HUES64 (cell line): ENCODE measurements around the gene ATRNL1.
"Not testable (repeated sequence)": the region's sequence is repeated elsewhere in the genome, so short reads cannot be mapped to it uniquely, and the experiment has no call there.

ENCODE experiments used
- H3K27ac ChIP-seq: 2 replicates; pipeline ENCODE4 v1.7.0; 2013; ENCODE audit warnings: low read depth, low read length, inconsistent platforms
- H3K27me3 ChIP-seq: 2 replicates; pipeline ENCODE4 v1.6.1; 2013; ENCODE audit warnings: mild to moderate bottlenecking, low read length; ENCODE audit not compliant: insufficient read depth
- H3K36me3 ChIP-seq: 2 replicates; pipeline ENCODE4 v1.6.1; 2013; ENCODE audit warnings: mild to moderate bottlenecking, low read length; ENCODE audit not compliant: insufficient read depth
- H3K4me1 ChIP-seq: 2 replicates; pipeline ENCODE4 v1.6.1; 2013; ENCODE audit warnings: mild to moderate bottlenecking, low read length, moderate library complexity; ENCODE audit not compliant: insufficient read depth
- H3K4me3 ChIP-seq: 2 replicates; pipeline ENCODE4 v1.5.1; 2013; ENCODE audit warnings: mild to moderate bottlenecking, low read length, moderate library complexity
- H3K9ac ChIP-seq: 2 replicates; pipeline ENCODE4 v1.6.1; 2013; ENCODE audit warnings: mild to moderate bottlenecking, low read depth, low read length
- H3K9me3 ChIP-seq: 2 replicates; pipeline ENCODE4 v1.6.1; 2013; ENCODE audit warnings: low read depth, low read length; ENCODE audit not compliant: insufficient read depth
- WGBS: fragments of 150-250, 120-280 bp; methylation state at CpG from one replicate; pipeline ENCODE4 v1.1.7; 2013; ENCODE audit warnings: missing lambda C conversion rate; 5-methylcytosine and 5-hydroxymethylcytosine counted together

Gene ATRNL1

DNA sequence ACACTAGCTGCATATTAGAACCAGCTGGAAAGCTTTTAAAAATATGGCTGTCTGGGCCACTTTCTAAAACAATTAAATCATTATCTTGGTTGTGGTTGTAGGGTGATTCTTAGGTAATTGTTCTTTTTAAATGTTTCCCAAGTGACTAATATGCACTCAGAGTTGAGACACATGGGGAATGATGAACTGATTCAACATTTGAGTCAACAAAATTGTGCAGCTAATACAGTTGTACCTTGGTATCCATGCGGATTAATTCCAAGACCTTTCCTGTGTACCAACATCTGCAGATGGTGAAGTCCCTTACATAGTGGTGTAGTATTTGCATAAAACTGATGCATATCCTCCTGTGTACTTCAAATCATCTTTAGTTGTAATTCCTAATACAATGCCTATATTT lies 242.2 kb downstream of the ATRNL1 start:
- no peaks in the 10 kb centered on the region; the same call in 1 of the 2 replicates for H3K4me1 ChIP-seq
- no peaks in the 10 kb centered on the region for H3K27me3 ChIP-seq
- H3K27ac ChIP-seq = no peak overlapping the region
- H3K4me3 ChIP-seq = no peak overlapping the region
- H3K9ac ChIP-seq = no peak overlapping the region
- no peaks in the 10 kb centered on the region for H3K36me3 ChIP-seq
- WGBS = 100% methylated on average over 1 of the region's 1 CpG
- no peaks in the 10 kb centered on the region for H3K9me3 ChIP-seq

DNA sequence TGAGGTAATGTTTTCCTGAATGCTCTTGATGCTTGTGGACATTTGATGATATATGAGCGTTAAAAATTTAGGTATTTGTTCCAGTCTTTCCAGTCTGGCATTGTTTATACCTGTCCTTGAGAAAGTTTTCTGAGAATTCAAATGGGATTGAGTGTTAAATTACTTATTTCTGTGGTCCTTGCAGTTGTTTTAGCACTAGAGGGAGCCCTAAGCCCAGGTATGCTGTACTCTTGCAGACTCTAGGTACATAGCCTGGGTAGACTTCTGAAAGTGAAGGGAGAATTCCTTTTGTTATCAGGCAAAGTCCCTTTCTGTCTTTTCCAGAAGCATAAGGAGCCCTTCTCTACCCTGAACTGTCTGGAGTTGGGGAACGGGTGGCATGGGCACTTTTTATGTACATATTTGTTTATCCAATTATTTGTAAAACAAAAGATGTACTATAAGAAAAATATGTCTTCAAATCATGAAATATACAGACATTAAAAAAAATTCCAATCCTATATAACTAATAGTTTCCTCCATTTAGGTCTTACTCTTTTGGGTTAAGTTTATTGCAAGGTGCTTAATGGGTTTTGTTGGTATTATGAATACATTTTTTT lies 262.1 kb downstream of the ATRNL1 start:
- Histone ChIP-seq H3K4me3 (no peak overlapping the region), H3K9ac (no peak overlapping the region), H3K4me1 (no peaks in the 10 kb centered on the region), H3K27me3 (no peaks in the 10 kb centered on the region), H3K36me3 (no peaks in the 10 kb centered on the region), H3K27ac (no peak overlapping the region), H3K9me3 (no peaks in the 10 kb centered on the region)
- 3% methylated on average over 1 of the region's 2 CpGs for WGBS

GRCh38 chr10:115367920-115368319 lies 274.8 kb downstream of the ATRNL1 start:
- H3K36me3 ChIP-seq, H3K9ac ChIP-seq, H3K4me3 ChIP-seq, H3K27me3 ChIP-seq, H3K4me1 ChIP-seq, H3K27ac ChIP-seq: not testable (repeated sequence)
- 86% methylated on average over 18 of the region's 18 CpGs for WGBS
- H3K9me3 ChIP-seq = peaks cover 10% of the 10 kb centered on the region; the same call in 1 of the 2 replicates

DNA sequence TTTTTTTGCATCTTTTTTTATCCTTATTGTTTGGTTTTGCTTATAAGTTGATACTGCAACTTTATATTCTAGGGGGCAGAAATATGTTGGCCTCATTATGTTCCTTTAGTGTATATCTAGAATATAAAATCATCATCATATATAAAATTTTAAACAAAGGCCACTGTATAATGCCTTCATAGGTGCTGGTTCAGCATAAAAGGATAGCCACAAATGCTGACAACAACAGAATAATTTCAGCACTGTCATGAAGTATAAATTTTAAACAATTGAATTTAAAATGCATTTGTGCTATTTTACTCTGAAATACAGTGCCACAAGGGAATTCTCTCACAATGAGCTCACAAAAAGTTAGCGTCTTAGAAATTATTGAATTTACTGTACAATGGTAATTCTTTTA lies 285.9 kb downstream of the ATRNL1 start:
- H3K9me3 ChIP-seq = no peaks in the 10 kb centered on the region
- no peaks in the 10 kb centered on the region for H3K27me3 ChIP-seq
- H3K9ac ChIP-seq = no peak overlapping the region
- H3K27ac ChIP-seq = no peak overlapping the region
- no peaks in the 10 kb centered on the region for H3K4me1 ChIP-seq
- H3K4me3 ChIP-seq = no peak overlapping the region
- no peaks in the 10 kb centered on the region for H3K36me3 ChIP-seq
- no CpG with 5 or more reads among the region's 1 CpG for WGBS

GRCh38 chr10:115384665-115385064 lies 291.5 kb downstream of the ATRNL1 start:
- no CpG with 5 or more reads among the region's 1 CpG for WGBS
- Histone ChIP-seq H3K9me3 (no peaks in the 10 kb centered on the region), H3K9ac (no peak overlapping the region), H3K4me1 (no peaks in the 10 kb centered on the region), H3K4me3 (no peak overlapping the region), H3K36me3 (no peaks in the 10 kb centered on the region), H3K27me3 (no peaks in the 10 kb centered on the region), H3K27ac (no peak overlapping the region)

GRCh38 chr10:115390607-115391006 lies 297.4 kb downstream of the ATRNL1 start:
- no CpG with 5 or more reads among the region's 1 CpG for WGBS
- Histone ChIP-seq H3K9me3 (no peaks in the 10 kb centered on the region), H3K27ac (no peak overlapping the region), H3K36me3 (no peaks in the 10 kb centered on the region), H3K9ac (no peak overlapping the region), H3K4me3 (no peak overlapping the region), H3K4me1 (no peaks in the 10 kb centered on the region), H3K27me3 (no peaks in the 10 kb centered on the region)

- Histone ChIP-seq H3K27me3 (no peaks in the 10 kb centered on the region), H3K4me1 (no peaks in the 10 kb centered on the region), H3K9me3 (no peaks in the 10 kb centered on the region), H3K36me3 (no peaks in the 10 kb centered on the region), H3K9ac (no peak overlapping the region), H3K27ac (no peak overlapping the region), H3K4me3 (no peak overlapping the region)
- WGBS = 92% methylated on average over 2 of the region's 2 CpGs
Observed at GRCh38 chr10:115398026-115398425, 304.9 kb downstream of the ATRNL1 start.

- Histone ChIP-seq H3K27ac (no peak overlapping the region), H3K36me3 (no peaks in the 10 kb centered on the region), H3K4me3 (no peak overlapping the region), H3K4me1 (no peaks in the 10 kb centered on the region), H3K27me3 (no peaks in the 10 kb centered on the region), H3K9me3 (no peaks in the 10 kb centered on the region), H3K9ac (no peak overlapping the region)
- no CpG with 5 or more reads among the region's 1 CpG for WGBS
Observed at GRCh38 chr10:115402699-115403098, 309.5 kb downstream of the ATRNL1 start.

DNA sequence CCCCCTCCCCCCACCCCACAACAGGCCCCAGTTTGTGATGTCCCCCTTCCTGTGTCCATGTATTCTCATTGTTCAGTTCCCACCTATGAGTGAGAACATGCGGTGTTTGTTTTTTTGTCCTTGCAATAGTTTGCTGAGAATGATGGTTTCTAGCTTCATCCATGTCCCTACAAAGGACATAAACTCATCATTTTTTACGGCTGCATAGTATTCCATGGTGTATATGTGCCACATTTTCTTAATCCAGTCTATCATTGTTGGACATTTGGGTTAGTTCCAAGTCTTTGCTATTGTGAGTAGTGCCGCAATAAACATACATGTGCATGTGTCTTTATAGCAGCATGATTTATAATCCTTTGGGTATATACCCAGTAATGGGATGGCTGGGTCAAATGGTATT lies 312.7 kb downstream of the ATRNL1 start:
- WGBS = no CpG with 5 or more reads among the region's 3 CpGs
- H3K4me1 ChIP-seq, H3K27me3 ChIP-seq, H3K4me3 ChIP-seq, H3K9me3 ChIP-seq, H3K9ac ChIP-seq, H3K27ac ChIP-seq, H3K36me3 ChIP-seq: not testable (repeated sequence)

- Histone ChIP-seq H3K36me3 (no peaks in the 10 kb centered on the region), H3K4me1 (no peaks in the 10 kb centered on the region), H3K9ac (no peak overlapping the region), H3K9me3 (no peaks in the 10 kb centered on the region), H3K27me3 (no peaks in the 10 kb centered on the region), H3K4me3 (no peak overlapping the region), H3K27ac (no peak overlapping the region)
Observed at GRCh38 chr10:115409347-115409746, 316.2 kb downstream of the ATRNL1 start.

DNA sequence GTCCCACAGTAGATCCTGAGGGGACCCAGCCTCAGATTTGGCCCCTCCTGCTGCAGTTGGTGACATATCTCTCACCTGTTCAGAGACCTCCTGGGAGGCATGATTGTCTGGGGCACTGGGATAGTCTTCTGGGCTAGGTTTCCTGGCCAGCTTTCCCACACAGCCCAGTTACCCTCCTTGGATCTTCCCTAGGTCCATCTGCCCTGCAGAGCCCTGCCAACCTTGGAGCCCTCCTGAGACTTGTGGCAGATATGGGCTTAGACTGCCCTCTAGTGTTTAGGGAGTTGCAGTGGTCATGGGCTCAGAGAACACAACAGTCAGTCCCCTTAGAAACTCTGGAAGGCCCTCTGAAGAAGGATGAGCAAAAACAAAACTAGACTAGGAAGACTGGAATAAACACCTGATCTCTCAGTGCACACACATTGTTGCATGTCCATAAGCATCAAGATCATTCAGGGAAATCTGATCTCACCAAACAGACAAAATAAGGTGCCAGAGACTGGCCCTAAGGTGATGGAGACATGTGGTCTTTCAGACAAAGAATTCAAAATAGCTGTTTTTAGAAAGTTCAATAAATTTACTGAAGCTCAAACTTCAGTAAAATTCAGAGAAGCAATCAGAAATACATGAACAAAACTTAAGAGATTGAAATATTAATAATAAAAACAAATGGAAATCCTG lies 324.6 kb downstream of the ATRNL1 start:
- Histone ChIP-seq H3K27ac (no peak overlapping the region), H3K36me3 (no peaks in the 10 kb centered on the region), H3K27me3 (no peaks in the 10 kb centered on the region), H3K9ac (no peak overlapping the region), H3K4me3 (no peak overlapping the region), H3K4me1 (no peaks in the 10 kb centered on the region), H3K9me3 (no peaks in the 10 kb centered on the region)

GRCh38 chr10:115422624-115423023 lies 329.5 kb downstream of the ATRNL1 start:
- no CpG with 5 or more reads among the region's 1 CpG for WGBS
- no peaks in the 10 kb centered on the region for H3K36me3 ChIP-seq
- H3K4me3 ChIP-seq = no peak overlapping the region
- H3K27me3 ChIP-seq = no peaks in the 10 kb centered on the region
- no peaks in the 10 kb centered on the region for H3K9me3 ChIP-seq
- H3K4me1 ChIP-seq = no peaks in the 10 kb centered on the region
- H3K9ac ChIP-seq = no peak overlapping the region
- no peak overlapping the region for H3K27ac ChIP-seq
